Parathyroid adenoma (tissue), 2 donors: ENCODE results near the gene CKAP2L.

ENCODE experiments used
- H2AFZ ChIP-seq: fragments of 300-600 bp; sonication (generic); one replicate; pipeline ENCODE4 v1.7.0; 2017; ENCODE audit warnings: antibody characterized with exemption, mild to moderate bottlenecking
- H3K27ac ChIP-seq: fragments of 300-600 bp; sonication (generic); one replicate; pipeline ENCODE4 v1.7.0; 2017
- H3K27me3 ChIP-seq: fragments of 300-600 bp; sonication (generic); one replicate; pipeline ENCODE4 v1.7.0; 2017; ENCODE audit warnings: low read length; ENCODE audit not compliant: control insufficient read depth, insufficient read depth
- H3K36me3 ChIP-seq: fragments of 300-600 bp; sonication (generic); one replicate; pipeline ENCODE4 v1.7.0; 2017; ENCODE audit warnings: low read length; ENCODE audit not compliant: control insufficient read depth, insufficient read depth
- H3K4me1 ChIP-seq: fragments of 300-600 bp; sonication (generic); one replicate; pipeline ENCODE4 v1.7.0; 2017; ENCODE audit warnings: control low read depth
- H3K4me2 ChIP-seq: fragments of 300-600 bp; sonication (generic); one replicate; pipeline ENCODE4 v1.7.0; 2017; ENCODE audit warnings: low read length
- H3K4me3 ChIP-seq: fragments of 300-600 bp; sonication (generic); one replicate; pipeline ENCODE4 v1.7.0; 2017; ENCODE audit warnings: low read depth, low read length
- H3K79me2 ChIP-seq: fragments of 300-600 bp; sonication (generic); one replicate; pipeline ENCODE4 v1.7.0; 2017; ENCODE audit warnings: control low read depth
- H3K9ac ChIP-seq: fragments of 300-600 bp; sonication (generic); one replicate; pipeline ENCODE4 v1.7.0; 2017; ENCODE audit warnings: mild to moderate bottlenecking
- H3K9me3 ChIP-seq: fragments of 300-600 bp; sonication (generic); one replicate; pipeline ENCODE4 v1.7.0; 2017; ENCODE audit warnings: low read length; ENCODE audit not compliant: control insufficient read depth
- CTCF ChIP-seq: fragments of 300-600 bp; sonication (generic); IDR thresholded peaks from one replicate; pipeline ENCODE4 v1.7.0; 2017; ENCODE audit warnings: antibody characterized with exemption, mild to moderate bottlenecking
- donor health status: primary hyperparathyroidism.

The CKAP2L gene

GRCh38 chr2:112803691-112804521 is 39.5 kb upstream of the CKAP2L start:
- Histone ChIP-seq H3K27ac (no peak overlapping the region), H3K9ac (no peak overlapping the region), H3K27me3 (no peaks in the 10 kb centered on the region), H2AFZ (no peak overlapping the region), H3K4me3 (no peak overlapping the region), H3K4me2 (no peak overlapping the region), H3K79me2 (no peaks in the 10 kb centered on the region), H3K36me3 (no peaks in the 10 kb centered on the region), H3K9me3 (no peaks in the 10 kb centered on the region), H3K4me1 (no peaks in the 10 kb centered on the region)
- TF ChIP-seq CTCF = no peak

- Histone ChIP-seq H3K27me3 (no peaks in the 10 kb centered on the region), H3K27ac (no peak overlapping the region), H3K4me3 (no peak overlapping the region), H3K9me3 (no peaks in the 10 kb centered on the region), H3K4me2 (no peak overlapping the region), H2AFZ (no peak overlapping the region), H3K9ac (no peak overlapping the region), H3K36me3 (no peaks in the 10 kb centered on the region), H3K79me2 (no peaks in the 10 kb centered on the region), H3K4me1 (no peaks in the 10 kb centered on the region)
- no peak for TF ChIP-seq CTCF
These were observed 36.6 kb upstream of the CKAP2L start for GRCh38 chr2:112800881-112801583.

GRCh38 chr2:112798979-112799975 is 34.9 kb upstream of the CKAP2L start:
- Histone ChIP-seq H3K4me3 (no peak overlapping the region), H2AFZ (no peak overlapping the region), H3K9me3 (no peaks in the 10 kb centered on the region), H3K9ac (no peak overlapping the region), H3K79me2 (no peaks in the 10 kb centered on the region), H3K4me1 (peaks cover 2% of the 10 kb centered on the region), H3K36me3 (no peaks in the 10 kb centered on the region), H3K27ac (no peak overlapping the region), H3K27me3 (no peaks in the 10 kb centered on the region), H3K4me2 (no peak overlapping the region)
- TF ChIP-seq CTCF = no peak

- Histone ChIP-seq H3K9me3 (no peaks in the 10 kb centered on the region), H3K4me3 (no peak overlapping the region), H3K79me2 (no peaks in the 10 kb centered on the region), H3K27ac (no peak overlapping the region), H3K36me3 (no peaks in the 10 kb centered on the region), H3K4me2 (no peak overlapping the region), H3K27me3 (no peaks in the 10 kb centered on the region), H3K9ac (no peak overlapping the region), H2AFZ (no peak overlapping the region), H3K4me1 (peaks cover 6% of the 10 kb centered on the region)
- TF ChIP-seq CTCF = no peak
These were observed 32.1 kb upstream of the CKAP2L start for GRCh38 chr2:112796486-112796885.
